HG03342 (cell line): ENCODE measurements around the gene EVC.

Source experiments
- ATAC-seq: cut with Tn5 transposase; IDR thresholded peaks from one replicate; pipeline ENCODE4 v1.9.1; 2021; ENCODE audit warnings: mild to moderate bottlenecking, moderate library complexity; ENCODE audit not compliant: unreplicated experiment

The EVC gene

DNA sequence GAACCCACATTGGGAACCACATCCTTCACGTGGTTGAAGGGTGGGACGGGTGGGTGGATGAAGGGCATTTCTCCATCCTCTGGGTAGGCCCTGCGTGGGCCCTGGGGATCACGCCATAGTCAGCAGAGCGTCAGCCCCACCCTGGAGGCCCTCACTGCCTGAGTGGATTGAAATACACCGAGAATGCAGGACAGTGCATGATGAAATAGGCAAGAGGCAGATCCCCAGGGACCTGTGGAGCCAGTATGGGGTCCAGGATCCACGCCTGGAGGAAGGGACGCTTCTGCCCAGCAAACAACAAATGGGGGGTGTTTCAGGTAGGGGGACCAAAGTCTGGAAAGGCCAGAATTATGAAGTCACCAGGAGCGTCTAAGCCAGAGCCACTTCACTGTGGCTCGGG, 19.4 kb downstream of the EVC start:
- no peak for ATAC-seq

DNA sequence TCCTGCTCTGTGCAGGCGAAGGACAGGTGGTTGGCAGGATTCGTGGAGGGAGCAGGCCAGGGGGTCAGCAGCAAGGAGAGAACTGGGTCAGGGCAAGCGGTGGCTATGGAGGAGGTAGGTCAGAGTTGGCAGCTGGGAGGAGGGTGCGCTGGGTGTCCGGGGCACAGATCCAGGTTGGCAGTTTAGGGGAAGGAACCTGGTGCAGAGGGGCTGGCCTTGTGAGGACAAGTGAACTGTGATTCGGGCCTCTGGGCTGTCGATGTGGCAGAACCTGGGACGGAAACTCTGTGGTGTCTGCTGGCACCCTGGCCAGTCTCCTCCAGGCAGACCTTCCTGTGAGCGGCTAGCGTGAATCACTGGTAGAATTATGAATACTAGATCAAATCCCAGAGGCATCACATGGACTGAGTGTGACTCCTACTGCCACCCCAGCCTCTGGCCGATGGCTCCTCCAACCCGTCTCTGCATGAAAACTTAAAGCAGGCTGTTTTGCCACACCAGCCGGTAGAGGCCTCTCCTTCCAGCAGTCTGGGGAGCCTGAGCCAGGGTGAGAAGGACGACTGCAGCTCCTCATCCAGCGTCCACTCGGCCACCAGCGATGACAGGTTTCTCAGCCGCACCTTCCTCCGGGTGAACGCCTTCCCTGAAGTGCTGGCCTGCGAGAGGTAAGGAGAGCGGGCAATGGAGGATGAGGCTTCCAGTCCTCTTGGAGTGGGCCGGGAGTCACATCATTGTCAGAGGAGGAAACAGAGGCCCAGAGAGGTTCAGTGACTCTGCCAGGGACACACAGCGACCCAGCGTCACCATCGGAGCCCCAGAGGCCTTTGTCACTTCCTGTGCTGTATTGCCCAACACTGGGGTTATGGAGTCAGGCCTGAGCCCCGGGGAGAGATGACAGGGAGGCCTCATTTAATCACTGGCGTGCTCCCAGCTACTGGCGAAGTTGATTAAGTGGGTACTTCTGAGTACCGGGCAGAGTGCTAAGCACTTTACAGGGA, 20.3 kb downstream of the EVC start:
- ATAC-seq, result no peak

DNA sequence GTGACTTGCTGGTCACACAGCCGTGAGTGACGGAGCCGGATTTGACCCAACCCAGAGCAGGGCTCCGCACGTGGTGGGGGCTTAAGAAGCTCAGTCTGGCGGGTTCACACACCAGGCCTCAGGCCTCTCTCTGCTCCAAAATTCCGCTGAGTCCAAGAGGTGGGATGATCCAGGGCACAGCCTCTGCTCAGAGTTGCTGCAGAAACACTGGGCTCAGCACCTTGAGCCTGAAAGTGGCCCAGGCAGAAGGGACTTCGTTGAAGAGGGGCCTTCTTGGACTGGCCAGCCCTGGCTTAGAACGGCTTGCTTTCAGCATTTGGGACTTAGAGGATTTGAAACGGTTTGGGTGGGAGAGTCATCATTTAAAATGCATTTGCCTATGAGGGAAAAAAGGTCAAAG, 21.2 kb downstream of the EVC start:
- no peak for ATAC-seq

- no peak for ATAC-seq
Observed at GRCh38 chr4:5734853-5735252, 23.9 kb downstream of the EVC start.

DNA sequence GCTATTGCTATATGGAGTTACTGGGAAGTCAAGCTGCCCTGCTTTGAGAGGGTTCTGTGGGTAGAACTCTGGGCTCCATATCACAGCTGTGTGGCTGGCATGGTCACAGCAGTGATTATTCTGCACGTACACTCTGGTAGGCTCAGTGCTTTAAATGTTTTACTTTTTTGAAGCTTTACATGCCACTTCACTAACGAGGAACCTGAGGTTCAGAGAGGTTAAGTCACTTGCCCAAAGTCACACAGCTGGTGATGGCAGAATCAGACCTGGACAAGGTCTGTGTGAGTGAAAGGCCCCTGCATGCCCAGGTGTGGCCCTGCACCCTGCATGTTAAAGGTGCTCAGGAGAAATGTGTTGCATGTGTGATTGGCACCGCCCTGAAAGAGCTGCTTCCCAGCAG, 24.5 kb downstream of the EVC start:
- ATAC-seq, result no peak

DNA sequence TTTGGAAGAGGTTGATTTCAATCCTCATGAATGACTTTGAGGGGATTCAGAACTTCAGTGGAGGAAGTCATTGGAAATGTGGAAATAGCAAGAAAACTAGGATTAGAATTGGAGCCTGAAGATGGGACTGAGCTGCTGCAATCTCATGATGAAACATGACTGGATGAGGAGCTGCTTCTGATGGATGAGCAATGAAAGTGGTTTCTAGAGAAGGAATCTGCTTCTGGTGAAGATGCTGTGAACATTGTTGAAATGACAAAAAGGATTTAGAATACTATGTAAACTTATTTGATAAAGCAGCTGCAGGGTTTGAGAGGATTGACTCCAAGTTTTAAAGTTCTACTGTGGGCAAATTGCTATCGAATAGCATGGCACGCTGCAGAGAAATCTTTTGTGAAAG, 27.1 kb downstream of the EVC start:
- no peak for ATAC-seq

DNA sequence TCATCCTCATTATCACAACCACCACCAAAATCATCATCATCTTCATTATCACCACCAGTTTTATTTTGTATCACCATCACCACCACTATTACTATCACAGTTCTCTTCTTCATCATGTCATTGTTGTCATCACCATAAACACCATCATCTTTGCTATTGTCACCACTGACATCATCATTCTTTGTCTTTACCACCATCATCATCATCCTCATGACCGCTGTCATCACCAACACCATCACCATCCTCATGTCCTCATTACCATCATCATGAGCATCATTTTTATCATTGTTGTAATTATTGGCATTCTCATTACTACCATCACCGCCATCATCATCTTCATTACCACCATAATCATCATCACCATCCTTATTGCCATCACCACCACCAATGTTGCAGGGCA, 31.4 kb downstream of the EVC start:
- no peak for ATAC-seq

DNA sequence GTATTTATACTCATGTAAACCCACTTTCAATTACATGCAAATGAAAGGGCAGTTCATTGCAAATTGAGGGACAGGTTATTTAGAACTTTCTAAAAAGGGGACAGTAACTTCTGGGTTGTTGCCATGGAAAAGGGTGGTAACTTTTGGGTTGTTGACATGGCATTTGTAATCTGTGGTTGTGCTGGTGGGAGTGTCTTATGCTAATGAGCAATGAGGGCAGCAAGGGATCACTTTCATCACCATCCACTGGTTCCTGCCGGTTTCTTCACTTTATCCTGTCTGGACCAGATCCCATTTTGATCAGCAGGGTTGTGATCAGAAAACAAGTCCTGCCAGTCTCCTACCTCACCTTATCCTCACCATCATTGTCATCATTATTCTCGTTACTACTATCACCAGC, 32.0 kb downstream of the EVC start:
- ATAC-seq, result no peak

DNA sequence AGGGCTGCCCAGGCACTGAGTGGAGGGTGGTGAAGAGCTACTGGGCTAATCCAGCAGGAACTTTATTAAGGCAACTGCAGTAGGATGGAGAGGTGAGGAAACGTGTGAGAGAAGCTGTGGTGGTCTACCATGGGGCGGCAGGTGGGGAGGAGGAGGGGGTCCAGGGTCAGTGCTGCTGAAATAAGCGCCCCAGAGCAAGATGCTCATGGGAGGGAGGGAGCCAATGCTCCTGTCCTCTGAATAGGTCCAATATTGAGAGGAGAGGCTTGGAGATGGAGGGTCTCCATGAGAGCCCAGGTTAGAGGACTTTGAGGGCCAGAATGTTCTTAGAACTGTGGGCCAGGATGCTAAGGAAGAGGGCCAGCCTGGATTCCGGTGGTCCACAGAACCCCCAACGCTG, 35.2 kb downstream of the EVC start:
- no peak for ATAC-seq

DNA sequence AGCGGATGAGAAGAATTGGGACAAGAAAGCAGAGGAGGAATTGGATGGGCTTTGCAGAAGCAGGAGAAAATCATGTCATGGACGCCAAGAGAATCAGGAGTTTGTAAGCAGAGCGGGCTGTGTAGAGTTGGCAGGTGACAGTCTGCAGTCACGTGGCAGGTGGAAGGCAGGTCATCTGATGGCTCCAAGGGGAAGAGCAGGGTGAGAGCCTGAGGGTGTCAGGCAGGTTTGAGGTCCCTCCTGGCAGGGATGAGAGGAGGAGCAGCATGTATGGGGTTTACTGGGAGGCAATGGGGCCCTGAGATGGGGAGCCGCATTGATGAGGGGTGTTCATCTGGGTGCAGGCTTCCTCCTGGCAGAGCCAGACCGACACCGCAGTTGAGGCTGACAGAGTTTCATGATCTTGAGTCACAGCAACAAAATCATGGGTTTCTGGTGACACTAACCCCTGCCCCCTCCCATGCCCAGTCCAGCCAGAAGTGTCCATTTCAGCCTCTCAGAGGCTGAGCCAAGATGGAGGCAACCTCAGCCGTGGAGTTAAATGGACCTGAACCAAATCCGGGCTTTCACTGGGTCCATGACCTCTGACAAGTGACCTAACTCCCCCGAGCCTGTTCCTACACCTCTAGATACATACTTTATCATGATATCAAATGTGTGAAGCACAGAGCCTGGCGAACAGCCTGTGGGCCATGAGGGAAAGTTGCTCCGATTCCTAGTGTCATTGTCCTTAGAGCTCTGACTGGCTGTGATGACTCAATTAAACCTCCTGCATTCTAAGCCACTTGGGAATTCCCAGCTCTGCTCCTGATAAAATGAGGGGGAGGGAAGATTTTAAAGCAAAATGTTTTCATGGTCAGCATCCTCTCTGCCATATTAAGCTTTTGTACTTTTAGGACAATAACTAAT, 36.1 kb downstream of the EVC start:
- ATAC-seq, result no peak

- no peak for ATAC-seq
Observed at GRCh38 chr4:5747738-5748375, 36.9 kb downstream of the EVC start.

- ATAC-seq, result no peak
Observed at GRCh38 chr4:5749568-5749967, 38.6 kb downstream of the EVC start.

DNA sequence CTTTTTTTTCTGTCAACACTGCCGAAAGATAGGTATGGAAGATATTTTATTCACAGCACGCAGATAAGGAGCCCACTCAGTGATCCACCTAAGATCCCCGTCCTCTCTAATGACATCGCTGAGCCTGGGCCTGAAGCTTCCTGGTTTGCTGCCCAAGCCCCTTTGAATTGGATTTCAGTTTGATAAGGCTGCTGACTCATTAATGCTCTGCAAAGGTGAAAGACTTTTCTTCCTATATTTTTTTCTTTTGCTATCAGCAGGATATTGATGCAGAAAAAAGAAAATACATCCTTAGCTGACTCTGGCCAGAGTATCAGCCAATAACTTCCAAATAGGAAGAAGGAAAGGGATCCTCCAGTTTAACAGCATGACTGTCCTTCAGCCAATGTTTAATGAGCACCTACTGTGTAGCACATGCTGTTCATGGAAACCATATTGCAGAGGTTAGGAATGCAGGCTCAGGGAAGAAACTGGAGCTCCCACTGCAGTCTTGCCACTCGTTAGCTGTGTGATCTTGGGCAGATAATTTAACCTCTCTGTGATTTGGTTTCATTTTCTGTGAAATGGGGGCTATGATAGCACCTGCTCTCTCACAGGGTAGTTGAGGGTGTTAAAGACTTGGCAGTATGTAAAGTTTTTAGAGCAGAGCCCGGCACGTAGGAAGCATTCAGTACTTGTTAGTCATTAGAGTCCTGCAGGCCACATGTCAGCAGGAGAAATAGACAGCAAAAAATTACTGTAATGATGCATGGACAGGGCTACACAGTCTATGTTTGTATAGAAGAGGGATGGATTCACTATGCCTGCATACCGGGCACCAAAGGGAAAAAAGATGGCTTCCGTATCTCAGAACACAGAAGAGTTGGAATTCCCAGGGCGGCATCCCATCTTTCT, 39.3 kb downstream of the EVC start:
- no peak for ATAC-seq

DNA sequence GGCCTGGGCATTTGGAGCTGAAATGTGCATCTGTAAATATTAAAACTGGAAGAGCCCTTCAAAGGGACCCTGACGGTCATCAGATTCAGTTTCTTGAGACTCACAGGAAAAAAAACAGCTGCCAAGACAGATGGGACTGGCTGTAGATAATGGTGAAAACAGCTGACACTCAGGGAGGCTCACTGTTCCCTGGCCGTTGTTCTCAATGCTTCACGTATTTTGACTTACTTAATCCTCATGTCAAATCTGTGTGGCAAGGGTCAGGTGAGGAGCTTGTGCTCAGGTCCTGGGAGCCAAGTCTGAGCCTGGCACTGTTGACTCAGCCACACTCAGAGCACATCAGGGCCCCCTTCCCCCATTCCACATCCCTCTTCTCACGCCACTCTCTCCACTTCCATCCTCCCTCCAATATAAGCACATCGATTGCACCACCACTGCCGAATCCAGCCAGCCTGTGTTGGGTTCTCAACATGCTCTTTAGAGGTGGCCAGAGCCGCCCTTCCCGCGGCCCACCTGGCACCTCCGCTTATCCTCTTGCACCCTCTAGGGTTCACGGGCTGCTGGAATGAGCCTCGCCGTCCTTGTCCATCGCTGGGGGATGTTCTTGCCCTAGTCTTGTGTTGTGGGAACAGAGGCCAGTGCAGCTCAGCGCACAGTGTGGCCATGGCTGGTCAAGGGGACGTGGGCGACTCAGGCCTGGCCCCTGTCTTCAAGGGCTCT, 40.1 kb downstream of the EVC start:
- ATAC-seq, result no peak

- ATAC-seq, result no peak
Observed at GRCh38 chr4:5751666-5752375, 40.8 kb downstream of the EVC start.

DNA sequence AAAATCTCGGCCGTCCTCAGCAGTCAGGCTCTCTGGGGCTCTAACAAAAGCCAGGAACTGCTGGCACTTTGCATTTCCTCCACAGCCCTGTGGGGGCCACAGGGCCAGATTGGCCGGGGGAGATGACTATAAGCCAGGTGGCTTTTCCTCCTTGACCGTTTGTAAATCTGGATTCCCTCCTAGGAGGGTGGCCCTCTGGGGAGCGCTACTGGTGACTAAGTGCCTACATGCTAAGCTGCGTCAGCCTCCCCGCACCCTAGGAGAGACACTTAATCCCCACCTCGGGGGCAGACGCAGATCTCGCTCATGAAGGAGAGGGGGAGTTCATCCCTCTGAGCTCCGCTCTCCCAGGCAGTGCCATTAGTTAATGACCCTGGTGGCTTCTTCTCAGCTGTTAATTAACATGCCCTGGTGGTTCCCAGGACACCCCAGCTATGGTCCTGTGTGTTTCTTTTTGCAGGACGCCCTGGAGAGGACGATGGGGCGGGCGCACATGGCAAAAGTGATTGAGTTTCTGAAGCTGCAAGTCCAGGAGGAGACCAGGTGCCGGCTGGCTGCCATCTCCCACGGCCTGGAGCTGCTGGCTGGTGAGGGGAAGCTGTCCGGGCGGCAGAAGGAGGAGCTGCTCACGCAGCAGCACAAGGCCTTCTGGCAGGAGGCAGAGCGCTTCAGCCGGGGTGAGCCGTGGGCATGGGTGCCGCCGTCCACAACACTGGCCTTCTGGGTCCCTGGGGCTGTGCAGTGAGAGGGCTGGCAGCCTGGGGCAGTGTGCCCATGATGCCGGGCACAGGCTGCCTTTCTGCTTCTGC, 41.6 kb downstream of the EVC start:
- ATAC-seq, result no peak

DNA sequence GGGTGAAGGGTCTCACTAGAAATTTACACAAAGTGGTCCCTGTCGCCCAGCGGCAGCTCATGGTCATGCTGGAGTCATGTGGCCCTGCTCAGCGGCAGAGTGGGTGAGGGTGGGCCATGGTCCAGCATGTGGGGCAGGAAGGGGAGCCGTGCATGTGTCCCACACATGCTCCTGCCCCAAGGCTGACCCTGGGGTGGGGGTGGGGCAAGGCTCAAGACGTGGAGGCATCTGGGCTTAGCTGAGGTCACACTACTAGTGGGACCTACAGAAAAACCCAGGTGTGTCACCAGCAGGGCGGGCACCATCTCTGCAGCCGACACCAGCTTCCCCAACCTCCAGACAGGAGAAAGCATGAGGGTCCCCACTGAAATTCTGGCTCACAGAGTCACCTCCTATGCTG, 42.4 kb downstream of the EVC start:
- no peak for ATAC-seq
